GM19324 (cell line): ENCODE results near the gene NRARP.
"Not testable (repeated sequence)": the region's sequence is repeated elsewhere in the genome, so short reads cannot be mapped to it uniquely, and the experiment has no call there.

Experiments used
- ATAC-seq: cut with Tn5 transposase; IDR thresholded peaks from one replicate; pipeline ENCODE4 v1.9.1; 2021; ENCODE audit warnings: mild to moderate bottlenecking, moderate library complexity; ENCODE audit not compliant: unreplicated experiment, low FRiP score

NRARP gene

DNA sequence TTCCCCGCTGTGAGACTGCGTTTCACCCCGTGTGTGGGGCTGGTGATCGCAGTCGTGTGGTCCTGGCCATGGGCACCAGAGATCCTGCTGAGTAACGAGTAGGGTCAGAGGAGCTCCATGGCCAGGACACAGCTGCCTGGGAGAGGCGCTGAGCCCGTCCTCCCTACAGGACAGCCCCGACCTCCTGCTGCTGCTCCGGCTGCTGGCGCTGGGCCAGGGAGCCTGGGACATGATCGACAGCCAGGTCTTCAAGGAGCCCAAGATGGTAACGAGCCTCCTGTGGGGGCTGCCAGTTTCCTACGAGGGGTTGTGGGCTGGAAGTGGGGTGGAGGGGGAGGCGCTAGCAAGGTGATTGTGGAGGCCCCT lies 35.9 kb downstream of the NRARP start:
- ATAC-seq = no peak

DNA sequence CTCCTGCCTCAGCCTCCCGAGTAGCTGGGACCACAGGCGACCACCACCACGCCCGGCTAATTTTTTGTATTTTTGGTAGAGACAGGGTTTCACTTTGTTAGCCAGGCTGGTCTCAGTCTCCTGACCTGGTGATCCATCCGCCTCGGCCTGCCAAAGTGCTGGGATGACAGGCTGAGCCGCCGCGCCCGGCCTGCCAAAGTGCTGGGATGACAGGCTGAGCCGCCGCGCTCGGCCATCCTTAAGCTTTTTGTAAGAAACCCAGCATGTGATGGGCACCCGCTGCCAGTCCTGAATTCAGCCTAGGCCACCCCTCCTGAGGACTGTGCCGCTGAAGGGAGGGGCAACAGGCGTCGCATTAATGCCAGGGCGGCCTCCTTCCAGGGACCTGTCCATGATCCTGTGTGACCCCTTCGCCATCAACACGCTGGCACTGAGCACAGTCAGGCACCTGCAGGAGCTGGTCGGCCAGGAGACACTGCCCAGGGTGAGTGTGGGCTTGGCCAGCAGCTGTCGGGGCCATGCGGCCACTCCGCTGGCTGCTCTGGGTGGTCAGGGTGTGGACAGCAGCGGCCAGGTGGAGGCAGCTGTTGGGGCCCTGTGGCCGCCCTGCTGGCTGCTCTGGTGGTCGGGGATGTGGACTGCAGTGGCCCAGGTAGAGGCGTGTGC lies 36.4 kb downstream of the NRARP start:
- ATAC-seq = no peak

DNA sequence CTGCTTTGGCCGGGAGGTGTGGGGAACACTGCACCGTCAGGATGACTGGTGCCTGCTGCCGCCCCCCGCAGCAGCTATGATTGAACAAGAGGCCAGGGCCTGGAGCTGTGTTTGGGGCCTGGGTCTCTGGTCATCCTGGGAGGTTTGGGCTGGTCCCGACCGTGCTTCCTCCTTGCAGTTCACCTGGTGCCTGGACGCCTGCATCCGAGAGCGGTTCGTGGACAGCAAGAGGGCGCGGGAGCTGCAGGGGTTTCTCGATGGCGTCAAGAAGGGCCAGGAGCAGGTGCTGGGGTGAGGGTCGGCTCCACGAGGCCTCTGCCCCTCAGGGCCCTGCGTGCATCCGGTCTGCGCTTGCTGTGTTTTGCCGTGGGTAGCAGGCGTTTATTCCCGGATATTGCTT lies 38.0 kb downstream of the NRARP start:
- ATAC-seq = no peak

DNA sequence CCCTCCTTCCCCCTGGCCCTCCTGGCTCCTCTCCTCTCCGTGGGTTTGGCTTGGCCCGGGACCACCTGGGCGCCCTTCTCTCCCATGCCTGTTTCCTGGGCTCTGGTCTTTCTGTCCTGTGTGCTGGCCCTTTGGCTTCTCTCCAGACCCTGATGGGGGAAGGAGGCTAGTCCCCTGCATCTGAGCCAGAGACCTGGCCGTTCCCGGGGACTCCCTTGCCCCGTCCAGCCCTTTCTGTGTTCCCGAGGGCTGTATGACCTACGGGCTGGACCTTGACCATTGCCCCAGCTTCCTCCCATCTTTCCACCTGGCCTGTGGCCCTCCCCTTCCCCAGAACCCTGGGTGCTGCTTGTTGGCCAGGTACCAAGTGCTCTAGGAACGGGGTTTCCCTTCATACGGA lies 38.6 kb downstream of the NRARP start:
- no peak for ATAC-seq

DNA sequence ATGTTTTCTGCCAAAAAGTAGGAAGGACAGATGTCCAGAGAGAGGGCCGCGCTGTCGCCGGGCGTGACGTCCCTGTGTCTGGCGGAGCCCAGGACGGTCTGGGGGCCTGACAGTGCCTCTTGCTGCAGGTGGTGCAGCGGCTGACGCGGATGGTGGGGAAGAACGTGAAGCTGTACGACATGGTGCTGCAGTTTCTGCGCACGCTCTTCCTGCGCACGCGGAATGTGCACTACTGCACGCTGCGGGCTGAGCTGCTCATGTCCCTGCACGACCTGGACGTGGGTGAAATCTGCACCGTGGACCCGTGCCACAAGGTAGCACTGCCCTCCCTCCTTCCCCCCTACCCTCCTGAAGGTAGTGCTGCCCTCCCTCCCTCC lies 39.2 kb downstream of the NRARP start:
- no peak for ATAC-seq

DNA sequence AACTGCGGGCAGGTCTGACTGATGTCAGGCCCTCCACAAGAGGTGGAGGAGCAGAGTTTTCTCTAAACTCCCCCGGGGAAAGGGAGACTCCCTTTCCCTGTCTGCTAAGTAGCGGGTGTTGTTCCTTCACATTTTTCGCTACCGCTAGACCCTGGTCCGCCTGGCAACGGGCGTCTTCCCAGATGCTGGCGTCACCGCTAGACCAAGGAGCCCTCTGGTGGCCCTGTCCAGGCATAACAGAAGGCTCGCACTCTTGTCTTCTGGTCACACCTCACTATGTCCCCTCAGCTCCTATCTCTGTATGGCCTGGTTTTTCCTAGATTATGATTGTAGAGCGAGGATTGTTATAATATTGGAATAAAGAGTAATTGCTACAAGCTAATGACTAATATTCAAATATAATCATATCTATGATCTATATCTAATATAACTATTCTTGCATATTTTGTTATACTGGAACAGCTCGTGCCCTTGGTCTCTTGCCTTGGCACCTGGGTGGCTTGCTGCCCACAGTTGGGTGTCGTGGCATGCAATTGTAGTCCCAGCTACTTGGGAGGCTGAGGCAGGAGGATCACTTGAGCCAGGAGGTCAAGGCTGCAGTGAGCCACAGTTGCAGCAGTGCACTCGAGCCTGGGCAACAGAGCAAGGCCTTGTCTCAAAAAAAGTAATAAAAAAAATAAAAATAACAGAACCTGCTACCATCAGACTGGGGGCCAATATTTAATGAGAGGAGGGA lies 39.7 kb downstream of the NRARP start:
- not testable (repeated sequence) for ATAC-seq

DNA sequence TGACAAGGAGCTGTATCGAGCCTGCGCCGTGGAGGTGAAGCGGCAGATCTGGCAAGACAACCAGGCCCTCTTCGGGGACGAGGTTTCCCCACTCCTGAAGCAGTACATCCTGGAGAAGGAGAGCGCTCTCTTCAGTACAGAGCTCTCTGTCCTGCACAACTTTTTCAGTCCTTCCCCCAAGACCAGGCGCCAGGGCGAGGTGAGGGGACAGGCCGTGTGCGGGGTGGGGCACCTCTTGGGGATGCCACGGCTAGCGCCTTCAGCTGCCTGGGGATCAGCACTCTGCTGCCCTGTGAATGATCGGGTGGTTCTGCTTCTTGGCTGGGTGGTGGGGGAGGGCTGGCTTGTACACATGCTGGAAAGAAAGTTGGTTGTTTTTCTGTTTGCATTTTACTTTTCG lies 45.2 kb downstream of the NRARP start:
- ATAC-seq = no peak

DNA sequence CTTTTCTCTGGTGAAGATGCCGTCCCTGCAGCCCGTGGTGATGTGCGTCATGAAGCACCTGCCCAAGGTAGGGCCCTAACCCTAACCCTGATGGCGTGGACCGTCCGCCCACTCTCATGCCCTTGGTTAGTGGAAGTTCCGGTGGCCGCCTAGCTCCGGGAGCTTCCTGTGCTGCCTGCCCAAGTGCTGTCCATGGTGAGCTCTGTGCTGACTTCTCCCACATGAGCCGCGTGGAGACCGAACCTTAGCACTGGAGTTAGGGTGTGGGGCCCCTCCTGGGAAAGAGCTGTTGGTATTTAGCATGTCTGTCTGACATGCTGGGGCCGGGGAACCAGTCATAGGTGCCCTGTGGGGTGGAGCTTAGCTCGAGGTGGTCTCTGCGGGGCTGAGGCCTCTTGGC lies 45.7 kb downstream of the NRARP start:
- no peak for ATAC-seq

DNA sequence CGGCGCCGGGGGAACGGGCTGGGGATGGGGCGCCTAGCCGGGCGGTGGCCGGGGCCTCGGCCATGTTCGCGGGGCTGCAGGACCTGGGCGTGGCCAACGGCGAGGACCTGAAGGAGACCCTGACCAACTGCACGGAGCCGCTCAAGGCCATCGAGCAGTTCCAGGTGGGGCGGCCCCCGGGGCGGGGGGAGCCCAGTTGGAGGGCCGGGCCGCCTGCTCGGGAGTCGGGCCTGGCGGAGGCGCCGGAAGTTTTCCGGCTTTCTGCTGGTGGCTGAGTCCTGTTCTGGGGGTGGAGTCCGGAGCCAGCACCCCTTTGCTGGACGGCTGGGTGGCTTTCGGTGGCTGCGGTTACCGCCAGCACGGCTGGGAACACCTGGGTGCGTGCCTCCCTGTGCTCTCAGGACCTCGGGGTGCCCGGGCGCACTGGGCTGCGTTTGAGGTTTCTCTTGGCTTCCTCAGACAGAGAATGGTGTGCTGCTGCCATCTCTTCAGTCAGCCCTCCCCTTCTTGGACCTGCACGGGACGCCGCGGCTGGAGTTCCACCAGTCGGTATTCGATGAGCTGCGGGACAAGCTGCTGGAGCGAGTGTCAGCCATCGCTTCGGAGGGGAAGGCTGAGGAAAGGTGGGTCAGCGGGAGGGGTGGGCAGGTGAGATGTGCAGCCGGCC lies 46.5 kb downstream of the NRARP start:
- ATAC-seq = no peak

DNA sequence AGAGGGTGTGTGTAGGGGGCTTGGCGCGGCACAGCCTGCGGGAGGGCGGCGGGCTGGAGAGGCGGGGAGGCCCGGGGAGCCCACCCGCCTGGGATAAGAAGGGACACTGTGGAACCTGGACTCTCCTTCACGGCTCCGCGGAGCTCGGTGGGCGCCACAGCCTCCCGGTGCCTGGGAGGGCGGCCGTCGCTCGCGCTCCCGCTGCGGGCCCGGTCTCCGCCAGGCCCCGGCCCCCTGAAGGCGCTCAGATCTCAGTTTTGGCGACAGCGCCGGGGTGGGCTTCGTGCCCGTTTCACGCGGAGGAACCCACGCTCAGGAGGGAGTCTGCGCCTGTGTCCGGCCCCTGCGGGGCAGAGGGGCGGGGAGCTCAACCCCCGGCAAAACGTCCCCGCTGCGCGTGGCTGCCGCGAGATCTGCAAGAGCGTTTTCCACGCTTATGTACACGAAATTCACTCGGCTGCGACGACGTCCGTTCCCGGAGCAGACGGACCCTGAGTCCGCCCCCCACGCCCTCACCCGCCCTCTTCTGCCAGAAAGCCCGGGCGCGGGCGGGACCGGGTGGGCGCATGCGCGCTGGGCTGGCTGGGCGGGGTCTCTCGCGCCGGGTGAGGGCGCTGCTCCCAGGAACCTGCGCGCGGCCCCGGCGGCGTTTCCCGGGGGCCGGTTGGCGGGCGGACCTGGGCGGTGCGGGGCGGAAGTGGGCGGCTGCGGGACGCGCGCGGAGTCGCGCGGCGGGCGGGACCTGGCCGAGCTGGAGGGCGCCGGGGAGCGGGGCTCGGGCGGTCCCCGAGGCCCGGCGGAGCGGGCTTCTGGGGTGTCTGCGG lies 47.2 kb downstream of the NRARP start, which contains the start of gene NELFB:
Gene NELFB (plus strand): TSS at position 704 of the 824 bp plus-strand sequence.
- ATAC-seq = peak; percentile 89

DNA sequence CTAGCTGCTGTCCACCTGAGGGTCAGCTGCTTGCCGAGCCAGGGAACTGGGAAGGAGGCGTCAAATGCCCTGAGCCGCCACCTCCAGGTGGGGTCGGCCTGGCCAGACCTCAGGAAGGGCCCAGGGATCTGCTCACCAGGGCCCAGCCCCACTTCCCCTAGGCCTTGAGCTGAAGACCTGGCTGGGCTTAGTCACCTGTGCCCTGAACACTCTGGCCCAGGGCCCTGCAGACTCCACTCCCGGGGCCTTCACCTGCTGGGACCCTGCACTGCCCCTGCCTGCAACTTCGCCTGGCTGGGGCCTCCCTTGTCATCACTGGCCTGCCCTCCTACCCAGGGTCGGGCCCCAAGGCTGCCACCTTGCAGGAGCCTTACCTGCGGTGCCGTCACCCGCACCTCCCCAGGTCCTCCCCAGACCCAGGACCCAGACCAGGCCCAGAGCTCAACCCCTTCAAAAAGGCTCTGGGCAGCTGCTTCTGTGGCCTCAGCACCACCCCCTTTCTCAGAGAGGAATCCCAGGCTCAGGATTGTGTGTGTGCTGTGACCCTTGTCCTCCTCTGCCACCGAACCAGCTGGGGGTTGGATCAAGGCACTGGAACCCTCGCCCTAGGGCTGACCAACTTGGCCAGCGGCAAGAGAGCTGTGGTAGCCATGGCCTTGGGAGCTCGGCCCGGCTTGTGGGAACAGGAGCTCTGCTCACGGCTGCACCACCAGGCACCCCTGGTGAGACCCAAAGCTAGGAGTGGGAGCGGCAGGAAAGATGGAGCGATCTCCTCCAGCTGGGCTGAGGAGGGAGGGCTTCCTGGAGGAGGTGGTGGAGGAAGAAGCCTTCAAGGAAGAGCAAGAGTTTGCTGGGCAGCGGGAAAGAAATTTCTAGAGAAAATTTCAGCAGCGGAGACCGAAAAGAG lies 48.1 kb downstream of the NRARP start:
- no peak for ATAC-seq

DNA sequence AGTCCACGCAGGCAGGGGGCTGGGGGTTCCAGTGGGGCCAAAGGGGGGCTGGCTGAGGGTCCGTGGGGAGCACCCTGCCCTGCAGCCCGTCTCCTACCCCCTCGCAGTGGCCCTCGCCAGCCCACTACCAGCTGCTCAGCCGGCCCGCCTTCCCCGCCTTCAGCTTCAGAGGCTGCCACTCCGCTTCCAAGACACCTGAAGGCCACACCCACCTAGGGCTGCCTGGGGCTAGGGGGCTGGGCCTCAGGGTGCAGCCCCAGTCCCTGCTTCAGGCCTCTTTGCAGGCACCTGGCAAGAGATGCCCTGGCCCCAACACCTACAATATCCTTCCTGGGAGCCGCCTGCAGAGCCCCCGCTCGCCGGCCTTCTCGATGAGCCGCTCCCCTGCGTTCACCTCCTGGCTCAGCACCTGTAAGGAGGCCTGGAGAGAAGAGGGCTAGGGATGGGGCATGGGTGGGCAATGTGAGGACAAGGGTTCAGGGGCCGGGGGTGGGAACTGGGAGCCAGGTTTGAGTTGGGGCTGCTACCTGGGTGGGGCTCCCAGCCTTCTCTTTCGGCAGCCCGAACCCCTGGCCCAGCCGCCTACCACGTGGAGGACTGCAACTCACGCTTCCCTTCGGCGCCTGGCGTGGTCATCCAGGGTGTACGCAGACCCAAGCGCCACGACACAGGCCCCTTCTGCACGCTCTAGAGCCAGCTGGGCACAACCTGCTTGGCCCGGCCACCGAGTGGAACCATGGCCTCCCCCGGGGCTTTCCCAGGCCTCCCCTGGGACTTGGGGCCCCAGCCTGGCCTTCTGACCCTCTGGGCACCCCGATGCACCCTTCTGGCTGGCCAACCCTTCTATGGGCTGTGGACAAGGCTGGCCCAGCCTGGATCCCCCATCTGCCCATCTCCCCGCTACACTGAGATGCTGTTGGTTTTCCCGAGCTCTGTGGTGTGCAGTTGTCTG lies 49.2 kb downstream of the NRARP start:
- no peak for ATAC-seq

DNA sequence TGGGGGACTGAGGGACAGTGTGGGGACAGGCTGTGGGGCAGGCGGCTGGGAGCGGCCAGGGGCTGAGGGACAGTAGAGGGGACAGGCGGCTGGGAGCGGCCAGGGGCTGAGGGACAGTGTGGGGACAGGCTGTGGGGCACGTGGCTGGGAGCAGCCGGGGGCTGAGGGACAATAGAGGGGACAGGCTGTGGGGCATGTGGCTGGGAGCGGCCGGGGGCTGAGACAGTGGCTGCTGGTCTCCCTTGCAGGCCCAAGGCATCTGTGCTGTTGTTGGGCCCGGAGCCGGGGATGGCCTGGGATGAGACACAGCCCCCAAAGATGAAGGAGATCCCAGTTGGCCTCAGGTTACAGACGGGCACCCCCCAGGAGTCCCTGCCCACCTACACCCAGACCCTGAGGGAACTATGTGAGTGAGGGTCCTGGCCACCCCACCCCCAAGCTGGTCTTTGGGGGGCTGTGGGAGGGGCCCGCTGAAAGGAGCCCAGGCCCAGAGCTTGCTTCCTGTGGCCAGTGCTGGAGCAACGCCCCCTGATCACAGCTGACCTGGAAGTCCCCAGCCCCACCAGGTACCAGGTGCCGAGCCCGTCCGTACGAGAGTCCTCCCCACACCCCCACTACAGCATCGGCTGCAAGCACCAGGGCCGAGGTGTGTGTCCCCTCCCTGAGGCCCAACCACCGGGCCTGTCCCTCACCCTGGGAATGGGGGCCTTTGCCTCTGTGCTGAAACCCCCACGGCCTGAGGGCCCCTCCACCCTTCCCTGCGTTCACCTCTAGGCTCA lies 50.4 kb downstream of the NRARP start:
- ATAC-seq = no peak

DNA sequence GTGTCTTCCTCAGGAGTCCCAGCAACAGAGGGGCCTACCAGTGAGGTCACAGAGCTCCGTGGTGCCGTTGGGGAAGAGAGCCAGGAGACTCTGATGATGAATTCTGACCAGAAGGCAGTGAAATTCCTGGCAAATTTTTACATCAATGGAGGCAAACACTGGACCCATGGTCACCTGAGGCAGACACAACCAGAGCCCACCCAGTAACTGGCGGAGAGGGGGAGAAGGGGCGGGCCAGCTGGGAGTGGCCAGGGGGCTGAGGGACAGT lies 50.9 kb downstream of the NRARP start, which contains the start of gene STPG3:
Gene STPG3 (plus strand): TSS at position 93 of the 268 bp plus-strand sequence. CDS start 1 bp downstream, at position 94.
- no peak for ATAC-seq

DNA sequence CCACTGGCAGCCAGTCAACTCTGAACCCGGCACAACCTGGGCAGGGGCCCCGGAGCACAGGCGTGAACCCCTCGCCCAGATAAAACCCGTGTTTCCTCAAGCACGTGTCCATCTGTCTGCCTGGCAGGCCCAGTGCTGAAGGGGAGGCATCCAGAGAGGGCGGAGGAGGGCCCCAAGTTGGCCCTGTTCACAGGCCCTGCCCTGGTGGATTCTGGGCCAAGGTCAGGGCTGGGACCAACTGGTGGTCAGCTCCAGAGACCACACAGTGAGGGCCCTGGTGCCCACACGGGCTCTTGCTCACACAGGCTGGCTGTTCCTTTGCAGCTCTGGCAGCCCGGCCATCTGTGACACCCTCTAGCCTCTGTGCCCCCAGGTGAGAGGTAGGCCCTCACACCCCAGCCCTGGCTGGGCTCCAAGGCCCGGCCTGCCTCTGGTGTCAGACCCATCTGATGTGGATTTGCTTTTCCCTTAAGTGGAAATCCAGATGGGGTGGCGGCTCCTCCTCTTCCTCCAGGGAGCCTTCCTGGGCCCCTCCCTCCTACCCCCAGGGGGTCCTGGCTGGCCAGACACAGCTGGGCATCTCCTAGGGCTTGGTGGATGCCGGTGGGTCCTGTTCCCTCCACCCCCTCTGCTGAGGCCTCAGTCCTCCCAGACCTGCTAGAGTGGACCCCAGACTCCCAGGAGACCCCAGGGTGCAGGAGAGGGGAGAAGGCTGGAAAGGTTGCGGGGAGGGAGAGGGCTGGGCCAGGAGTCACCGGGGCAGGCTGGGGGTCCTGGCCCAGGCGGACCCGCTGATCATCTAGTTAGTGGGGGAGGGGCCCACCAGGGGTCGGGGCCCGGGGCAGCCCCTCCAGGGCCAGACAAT lies 51.5 kb downstream of the NRARP start:
- ATAC-seq = no peak
